Endodermal cell (in vitro differentiated cells): ENCODE results near the gene TMEM120B. TPM values are rescaled to one million over a fixed set of nuclear protein-coding genes. Genes with fewer than 3 reads are reported as not detected.

Experiments
- DNase-seq: peaks from one replicate; pipeline ENCODE4 v3.0.0-alpha.2; 2017
- H3K27ac ChIP-seq: 2 replicates; pipeline ENCODE4 v1.5.1; 2013; ENCODE audit warnings: mild to moderate bottlenecking, low read depth, low read length, moderate library complexity
- H3K27me3 ChIP-seq: 2 replicates; pipeline ENCODE4 v1.6.1; 2013; ENCODE audit warnings: mild to moderate bottlenecking, low read length, moderate library complexity; ENCODE audit not compliant: insufficient read depth, control insufficient read depth, poor library complexity, severe bottlenecking
- H3K36me3 ChIP-seq: 2 replicates; pipeline ENCODE4 v1.7.0; 2013; ENCODE audit warnings: mild to moderate bottlenecking, low read length, moderate library complexity; ENCODE audit not compliant: control insufficient read depth, insufficient read depth
- H3K4me1 ChIP-seq: one replicate; pipeline ENCODE4 v1.7.0; 2013; ENCODE audit warnings: low read length; ENCODE audit not compliant: control insufficient read depth, insufficient read depth
- H3K4me3 ChIP-seq: 2 replicates; pipeline ENCODE4 v1.5.1; 2013; ENCODE audit warnings: mild to moderate bottlenecking, low read length, moderate library complexity
- H3K9ac ChIP-seq: 2 replicates; pipeline ENCODE4 v1.6.1; 2013; ENCODE audit warnings: mild to moderate bottlenecking, low read length, moderate library complexity; ENCODE audit not compliant: poor library complexity, severe bottlenecking; ENCODE audit errors: extremely low read depth
- H3K9me3 ChIP-seq: 2 replicates; pipeline ENCODE4 v1.6.1; 2013; ENCODE audit warnings: mild to moderate bottlenecking, low read length, moderate library complexity; ENCODE audit not compliant: control insufficient read depth
- H3K27ac Mint-ChIP-seq: 2 replicates; pipeline ENCODE4 v1.8.0; 2020; ENCODE audit warnings: mixed read lengths
- H3K27me3 Mint-ChIP-seq: 2 replicates; pipeline ENCODE4 v1.8.0; 2021; ENCODE audit warnings: mild to moderate bottlenecking, mixed read lengths; ENCODE audit not compliant: insufficient read depth
- H3K36me3 Mint-ChIP-seq: 2 replicates; pipeline ENCODE4 v1.8.0; 2020; ENCODE audit warnings: low read depth, mixed read lengths
- H3K4me1 Mint-ChIP-seq: 2 replicates; pipeline ENCODE4 v1.8.0; 2020; ENCODE audit warnings: mixed read lengths
- H3K4me3 Mint-ChIP-seq: 2 replicates; pipeline ENCODE4 v1.8.0; 2020; ENCODE audit warnings: mild to moderate bottlenecking, moderate library complexity, mixed read lengths
- H3K9me3 Mint-ChIP-seq: 2 replicates; pipeline ENCODE4 v1.8.0; 2020; ENCODE audit warnings: mild to moderate bottlenecking, mixed read lengths
- CTCF ChIP-seq: fragments of 200-600 bp; sonication (generic); conservative IDR thresholded peaks from 2 replicates; pipeline ENCODE4 v1.5.0; 2021; ENCODE audit warnings: antibody characterized with exemption, mild to moderate bottlenecking
- WGBS, 2 experiments: methylation state at CpG; one replicate each; pipeline versions ENCODE4 v1.1.5 to v1.1.7; 2013; ENCODE audit warnings: missing lambda C conversion rate in 2 of 2, mixed read lengths in 1 of 2; ENCODE audit not compliant: insufficient coverage in 1 of 2, insufficient read length in 1 of 2; 5-methylcytosine and 5-hydroxymethylcytosine counted together
- total RNA-seq, 2 donors: library from RNA; stranded (reverse); fragmentation: NEBNext Ultra II Directional in 1 of 2; extraction: Animal tissue kit (Norgen Biotek cat#: 25700) in 1 of 2; gene quantifications; 2 replicates in 1 of 2; 3 replicates in 1 of 2; pipeline ENCODE4 v1.2.1, GENCODE V29; 2021

Gene TMEM120B
- total RNA-seq, 2 donors from 2014 or later, result 21.8 to 25.3 TPM

- TF ChIP-seq CTCF, result no peak
- peaks cover 32% of the 10 kb centered on the region for H3K4me1 Mint-ChIP-seq
- peaks cover 20% of the 10 kb centered on the region for H3K36me3 Mint-ChIP-seq
- H3K27ac Mint-ChIP-seq, result peak overlapping the region; percentile 88
- WGBS, 2 experiments, result 40 to 62% methylated on average over 4 to 19 of the region's 19 CpGs
- peak overlapping the region; percentile 73 for H3K4me3 Mint-ChIP-seq
- peak overlapping the region; percentile 84 for H3K4me3 ChIP-seq
- DNase-seq, result peak; percentile 89
- H3K27ac ChIP-seq, result peak overlapping the region; percentile 59
- H3K27me3 Mint-ChIP-seq, result no peaks in the 10 kb centered on the region
- H3K9me3 Mint-ChIP-seq, result no peaks in the 10 kb centered on the region
- peaks cover 19% of the 10 kb centered on the region for H3K36me3 ChIP-seq
- no peaks in the 10 kb centered on the region for H3K9me3 ChIP-seq
- H3K4me1 ChIP-seq, result peaks cover 16% of the 10 kb centered on the region
- H3K27me3 ChIP-seq, result no peaks in the 10 kb centered on the region
- H3K9ac ChIP-seq, result peak overlapping the region; percentile 71
Measured at GRCh38 chr12:121797937-121798786, 85.6 kb downstream of the TMEM120B start.

GRCh38 chr12:121798787-121799155 is 86.2 kb downstream of the TMEM120B start:
- WGBS, 2 experiments, result 52 to 59% methylated on average over 10 of the region's 10 CpGs
- DNase-seq, result no peak
- H3K9ac ChIP-seq, result peak overlapping the region; percentile 71
- H3K4me1 ChIP-seq, result peaks cover 16% of the 10 kb centered on the region
- H3K4me3 ChIP-seq, result peak overlapping the region; percentile 84
- H3K36me3 ChIP-seq, result peaks cover 19% of the 10 kb centered on the region
- H3K9me3 Mint-ChIP-seq, result no peaks in the 10 kb centered on the region
- no peaks in the 10 kb centered on the region for H3K27me3 Mint-ChIP-seq
- peak overlapping the region; percentile 73 for H3K4me3 Mint-ChIP-seq
- peak overlapping the region; percentile 88 for H3K27ac Mint-ChIP-seq
- peak overlapping the region; percentile 59 for H3K27ac ChIP-seq
- no peaks in the 10 kb centered on the region for H3K27me3 ChIP-seq
- no peak for TF ChIP-seq CTCF
- H3K36me3 Mint-ChIP-seq, result peaks cover 20% of the 10 kb centered on the region
- no peaks in the 10 kb centered on the region for H3K9me3 ChIP-seq
- peaks cover 32% of the 10 kb centered on the region for H3K4me1 Mint-ChIP-seq

- no peaks in the 10 kb centered on the region for H3K9me3 Mint-ChIP-seq
- peak; percentile 90 for DNase-seq
- H3K27ac Mint-ChIP-seq, result peak overlapping the region; percentile 93
- Histone ChIP-seq H3K9me3 (no peaks in the 10 kb centered on the region), H3K27me3 (no peaks in the 10 kb centered on the region), H3K36me3 (peaks cover 19% of the 10 kb centered on the region), H3K4me3 (peak overlapping the region; percentile 84), H3K27ac (peak overlapping the region; percentile 99), H3K9ac (peak overlapping the region; percentile 96), H3K4me1 (peaks cover 16% of the 10 kb centered on the region)
- peaks cover 20% of the 10 kb centered on the region for H3K36me3 Mint-ChIP-seq
- H3K27me3 Mint-ChIP-seq, result no peaks in the 10 kb centered on the region
- peak overlapping the region; percentile 73 for H3K4me3 Mint-ChIP-seq
- 20 to 30% methylated on average over 14 to 18 of the region's 30 CpGs for WGBS, 2 experiments
- peaks cover 32% of the 10 kb centered on the region for H3K4me1 Mint-ChIP-seq
- TF ChIP-seq CTCF, result no peak
Measured at GRCh38 chr12:121799156-121799841, 86.7 kb downstream of the TMEM120B start.
